MV-4-11 (cell line): Measurements from ENCODE around the gene PTCHD1.

ENCODE experiments used
- DNase-seq: peaks from one replicate; lab custom pipeline; 2025; lab: John Stamatoyannopoulos, UW

PTCHD1 gene

GRCh38 chrX:23398570-23398969 is 63.9 kb downstream of the PTCHD1 start:
- no peak for DNase-seq

DNA sequence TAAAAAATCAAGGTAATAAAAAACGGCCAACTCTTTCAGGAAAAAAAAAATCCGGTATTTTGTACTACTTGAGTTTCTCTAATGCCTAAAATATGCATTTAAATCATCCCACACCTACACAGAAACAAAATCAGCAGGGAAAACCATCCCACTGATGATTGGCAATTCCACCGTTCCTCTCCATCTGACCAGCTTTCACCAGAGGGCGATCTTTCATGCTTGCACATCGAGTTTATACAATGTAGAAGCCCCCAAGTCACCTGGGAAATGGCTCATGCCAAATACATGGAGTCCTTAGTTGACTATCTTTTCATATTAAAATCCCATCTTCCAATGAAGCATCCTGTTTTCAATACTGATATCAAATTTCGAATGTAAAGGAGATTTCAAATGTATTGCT is 69.2 kb downstream of the PTCHD1 start:
- no peak for DNase-seq

- DNase-seq, result no peak
Measured at GRCh38 chrX:23422912-23423311, 88.3 kb downstream of the PTCHD1 start.

- no peak for DNase-seq
Measured at GRCh38 chrX:23434356-23434884, 99.8 kb downstream of the PTCHD1 start.

DNA sequence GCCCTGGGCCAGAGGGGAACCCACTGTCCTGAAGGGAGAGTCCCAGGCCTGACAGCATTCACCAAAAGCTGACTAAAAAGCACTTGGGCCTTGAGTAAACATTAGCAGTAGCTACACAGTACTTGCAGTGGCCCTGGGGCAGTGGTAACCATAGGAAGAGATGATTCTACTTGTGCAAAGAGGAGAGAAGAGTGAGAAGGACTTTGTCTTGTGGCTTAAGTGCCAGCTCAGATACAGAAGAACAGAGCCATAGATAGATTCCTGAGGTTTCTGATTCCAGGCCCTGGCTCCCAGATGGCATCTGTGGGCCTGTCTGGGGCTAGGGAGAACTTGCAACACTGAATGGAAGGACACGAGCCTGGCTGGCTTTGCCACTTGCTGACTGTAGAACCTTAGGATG is 100.5 kb downstream of the PTCHD1 start:
- DNase-seq, result no peak

- DNase-seq, result no peak
Measured at GRCh38 chrX:23435575-23435974, 100.9 kb downstream of the PTCHD1 start.

- DNase-seq, result no peak
Measured at GRCh38 chrX:23436875-23437274, 102.2 kb downstream of the PTCHD1 start.

DNA sequence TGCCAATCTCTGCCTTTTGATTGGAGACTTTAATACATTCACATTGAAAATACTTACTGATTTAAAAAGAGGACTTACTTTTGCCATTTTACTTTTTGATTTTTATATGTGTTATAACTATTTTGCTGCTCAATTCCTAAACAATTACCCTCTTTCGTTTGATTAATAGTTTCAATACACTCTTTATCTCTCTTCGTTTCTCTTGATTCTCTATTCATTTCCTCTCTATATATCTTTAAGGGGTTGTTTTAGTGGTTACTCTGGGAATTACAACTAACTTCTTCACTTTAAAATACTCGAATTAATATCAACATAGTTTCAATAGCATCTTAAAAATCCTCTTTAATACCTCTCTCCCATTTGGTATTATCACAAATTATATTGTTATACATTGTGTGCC is 116.6 kb downstream of the PTCHD1 start:
- no peak for DNase-seq
